H1 (cell line): ENCODE data around the gene KRTAP20-1. TPM values are rescaled to one million over a fixed set of nuclear protein-coding genes. Genes with fewer than 3 reads are reported as not detected.

Source experiments
- CTCF ChIA-PET: fragments of 300-600 bp; sonication (Branson Sonifier 250); formaldehyde crosslinking; loops from one replicate; lab custom pipeline; 2021; ENCODE audit not compliant: partially characterized antibody; lab: Charles Lee
- POLR2A ChIA-PET: fragments of 300-600 bp; sonication (Branson Sonifier 250); formaldehyde crosslinking; loops from one replicate; lab custom pipeline; 2021; ENCODE audit warnings: inconsistent platforms; ENCODE audit not compliant: partially characterized antibody; lab: Charles Lee
- DNase-seq, 2 experiments: peaks; one replicate each; pipeline versions ENCODE4 v3.0.0 to v3.0.0-alpha.2; 2010 to 2022; ENCODE audit warnings: low spot score in 2 of 2, low read depth in 1 of 2, mixed read lengths in 1 of 2
- FAIRE-seq: peaks from 2 replicates; lab custom pipeline; 2011; peaks lifted over from hg19 to GRCh38; lab: Jason Lieb, UNC
- H2AFZ ChIP-seq: 2 replicates; pipeline ENCODE4 v1.8.1; 2012; ENCODE audit warnings: low read length, inconsistent platforms
- H2AK5ac ChIP-seq: 2 replicates; pipeline ENCODE4 v1.6.1; 2013; ENCODE audit warnings: low read depth, low read length
- H2BK120ac ChIP-seq: replicated peaks from 2 replicates; pipeline ENCODE3; 2013; ENCODE audit warnings: low read depth, low read length, inconsistent platforms
- H2BK12ac ChIP-seq: 2 replicates; pipeline ENCODE4 v1.6.1; 2013; ENCODE audit warnings: low read depth, low read length
- H2BK15ac ChIP-seq: 2 replicates; pipeline ENCODE4 v1.6.1; 2013; ENCODE audit warnings: low read length
- H2BK20ac ChIP-seq: 2 replicates; pipeline ENCODE4 v1.6.1; 2013; ENCODE audit warnings: low read length
- H2BK5ac ChIP-seq: 2 replicates; pipeline ENCODE4 v1.6.1; 2013; ENCODE audit warnings: low read depth, low read length
- H3K14ac ChIP-seq: 2 replicates; pipeline ENCODE4 v1.6.1; 2013; ENCODE audit warnings: inconsistent platforms; ENCODE audit not compliant: insufficient read length
- H3K18ac ChIP-seq: 2 replicates; pipeline ENCODE4 v1.6.1; 2013; ENCODE audit warnings: low read length; ENCODE audit errors: extremely low read depth
- H3K23ac ChIP-seq: 2 replicates; pipeline ENCODE4 v1.6.1; 2013; ENCODE audit warnings: inconsistent platforms; ENCODE audit not compliant: insufficient read length
- H3K23me2 ChIP-seq: 2 replicates; pipeline ENCODE4 v1.6.1; 2013; ENCODE audit warnings: low read depth, low read length
- H3K27ac ChIP-seq: 2 replicates; pipeline ENCODE4 v1.6.1; 2011; ENCODE audit warnings: low read depth, low read length, inconsistent platforms
- H3K27me3 ChIP-seq, 4 experiments: replicated peaks in 1 of 4; 1 replicate in 1 of 4; 2 replicates in 3 of 4; pipeline versions ENCODE4 v1.6.1 to v1.8.1; 2011 to 2013; ENCODE audit warnings: low read length in 3 of 4, mild to moderate bottlenecking in 3 of 4, inconsistent platforms in 2 of 4, mixed read lengths in 2 of 4, moderate library complexity in 1 of 4; ENCODE audit not compliant: control insufficient read depth in 3 of 4, insufficient read depth in 3 of 4; ENCODE audit errors: extremely low read depth in 1 of 4
- H3K36me3 ChIP-seq, 4 experiments: 2 replicates each; pipeline versions ENCODE4 v1.6.1 to v1.8.1; 2011 to 2013; ENCODE audit warnings: mild to moderate bottlenecking in 4 of 4, low read length in 3 of 4, moderate library complexity in 2 of 4, control low read depth in 1 of 4, inconsistent platforms in 1 of 4; ENCODE audit not compliant: insufficient read depth in 4 of 4, control insufficient read depth in 2 of 4
- H3K4ac ChIP-seq: replicated peaks from 2 replicates; pipeline ENCODE3; 2013; ENCODE audit warnings: low read length, low read depth, mixed read lengths, inconsistent platforms; ENCODE audit not compliant: insufficient read length
- H3K4me1 ChIP-seq, 4 experiments: replicated peaks in 1 of 4; 1 replicate in 1 of 4; 2 replicates in 3 of 4; pipeline versions ENCODE4 v1.6.1 to v1.8.1; 2011 to 2013; ENCODE audit warnings: low read length in 3 of 4, inconsistent platforms in 2 of 4, mixed read lengths in 1 of 4; ENCODE audit not compliant: insufficient read depth in 4 of 4, control insufficient read depth in 3 of 4
- H3K4me2 ChIP-seq, 2 experiments: 2 replicates each; pipeline versions ENCODE4 v1.6.1 to v1.8.1; 2011 to 2013; ENCODE audit warnings: low read depth in 2 of 2, low read length in 2 of 2, control low read depth in 1 of 2, inconsistent platforms in 1 of 2, mild to moderate bottlenecking in 1 of 2; ENCODE audit not compliant: insufficient read depth in 1 of 2
- H3K4me3 ChIP-seq, 4 experiments: fragments of 200-600, 300-600 bp in 1 of 4; sonication (generic), shearing (Covaris generic), sonication (Bioruptor Twin) in 1 of 4; 2 replicates each; pipeline versions ENCODE4 v1.5.1 to v1.8.1; 2011 to 2016; ENCODE audit warnings: low read length in 4 of 4, low read depth in 3 of 4, control low read depth in 2 of 4, inconsistent platforms in 2 of 4, mild to moderate bottlenecking in 2 of 4, mixed read lengths in 1 of 4, moderate library complexity in 1 of 4; ENCODE audit not compliant: insufficient read depth in 2 of 4; ENCODE audit errors: extremely low read depth in 1 of 4
- H3K56ac ChIP-seq: replicated peaks from 2 replicates; pipeline ENCODE3; 2013; ENCODE audit warnings: low read depth, mild to moderate bottlenecking, mixed read lengths, low read length, inconsistent platforms; ENCODE audit not compliant: insufficient read length
- H3K79me1 ChIP-seq: 2 replicates; pipeline ENCODE4 v1.6.1; 2013; ENCODE audit warnings: low read depth, low read length, control low read depth
- H3K79me2 ChIP-seq, 2 experiments: 2 replicates each; pipeline versions ENCODE4 v1.6.1 to v1.8.1; 2012 to 2013; ENCODE audit warnings: low read length in 2 of 2, mild to moderate bottlenecking in 2 of 2, inconsistent platforms in 1 of 2; ENCODE audit not compliant: insufficient read depth in 2 of 2, control insufficient read depth in 1 of 2
- H3K9ac ChIP-seq, 4 experiments: replicated peaks in 1 of 4; 1 replicate in 1 of 4; 2 replicates in 3 of 4; pipeline versions ENCODE4 v1.6.1 to v1.8.1; 2011 to 2013; ENCODE audit warnings: low read depth in 3 of 4, low read length in 3 of 4, control low read depth in 2 of 4, mild to moderate bottlenecking in 2 of 4, moderate library complexity in 2 of 4, inconsistent platforms in 1 of 4; ENCODE audit errors: extremely low read depth in 1 of 4
- H3K9me3 ChIP-seq, 2 experiments: 2 replicates each; pipeline versions ENCODE4 v1.6.1 to v1.8.1; 2012 to 2013; ENCODE audit warnings: mild to moderate bottlenecking in 2 of 2, moderate library complexity in 2 of 2, control low read depth in 1 of 2, inconsistent platforms in 1 of 2, low read depth in 1 of 2, low read length in 1 of 2, mixed read lengths in 1 of 2; ENCODE audit not compliant: insufficient read depth in 2 of 2
- H4K20me1 ChIP-seq, 2 experiments: replicated peaks in 1 of 2; 2 replicates each; pipeline versions ENCODE3 to v1.8.1; 2011 to 2013; ENCODE audit warnings: inconsistent platforms in 2 of 2, low read length in 2 of 2, mild to moderate bottlenecking in 1 of 2; ENCODE audit not compliant: insufficient read depth in 2 of 2, control insufficient read depth in 1 of 2
- H4K5ac ChIP-seq: 2 replicates; pipeline ENCODE4 v1.6.1; 2013; ENCODE audit warnings: low read length, low read depth, mixed read lengths, inconsistent platforms; ENCODE audit not compliant: insufficient read length
- H4K8ac ChIP-seq: 2 replicates; pipeline ENCODE4 v1.8.0; 2013; ENCODE audit warnings: mild to moderate bottlenecking, moderate library complexity, low read length, inconsistent platforms; ENCODE audit not compliant: insufficient read depth; ENCODE audit errors: extremely low read depth
- H4K91ac ChIP-seq: replicated peaks from 2 replicates; pipeline ENCODE3; 2013; ENCODE audit warnings: low read length, mixed read lengths, inconsistent platforms; ENCODE audit not compliant: insufficient read length
- FOSL1 ChIP-seq: IDR thresholded peaks from 2 replicates; pipeline ENCODE4 v1.6.1; 2011; ENCODE audit warnings: mild to moderate bottlenecking, low read depth, low read length, moderate library complexity; ENCODE audit not compliant: insufficient read depth
- KDM4A ChIP-seq: IDR thresholded peaks from one replicate; pipeline ENCODE4 v1.7.1; 2012; ENCODE audit warnings: low read depth, mild to moderate bottlenecking, moderate library complexity, low read length, inconsistent platforms; ENCODE audit not compliant: severe bottlenecking
- NRF1 ChIP-seq: IDR thresholded peaks from 2 replicates; pipeline ENCODE4 v1.6.1; 2011; ENCODE audit warnings: mild to moderate bottlenecking, low read depth, low read length, improper control_type of control experiment
- TCF12 ChIP-seq: IDR thresholded peaks from 2 replicates; pipeline ENCODE4 v1.6.1; 2011; ENCODE audit warnings: low read depth, mild to moderate bottlenecking, low read length
- WGBS, 2 experiments: shearing (Covaris generic) in 1 of 2; methylation state at CpG; one replicate each; pipeline versions ENCODE4 v1.1.6 to v1.1.7; 2013 to 2015; ENCODE audit warnings: low lambda C conversion rate in 2 of 2, mixed read lengths in 2 of 2, inconsistent platforms in 1 of 2, low coverage in 1 of 2, missing lambda C conversion rate in 1 of 2; ENCODE audit not compliant: insufficient replicate concordance in 2 of 2, insufficient coverage in 1 of 2, insufficient read length in 1 of 2; ENCODE audit errors: extremely low coverage in 1 of 2, missing lambda C conversion rate in 1 of 2; 5-methylcytosine and 5-hydroxymethylcytosine counted together
- polyA plus RNA-seq, 7 experiments: library from polyadenylated mRNA; depleted of rRNA in 3 of 7; stranded (reverse) in 5 of 7; unstranded in 2 of 7; fragments of >200 nt in 5 of 7; fragments of 200-250 nt in 2 of 7; gene quantifications; 1 replicate in 5 of 7; 2 replicates in 1 of 7; 4 replicates in 1 of 7; pipeline versions ENCODE4 v1.2.1 to v1.2.3, GENCODE V29; 2011 to 2013; ENCODE audit warnings: missing spikeins in 2 of 7, mixed read lengths in 2 of 7
- total RNA-seq: library from RNA; stranded (reverse); fragmentation: NEBNext Ultra II Directional; extraction: Animal tissue kit (Norgen Biotek cat#: 25700); gene quantifications from 2 replicates; pipeline ENCODE4 v1.2.1, GENCODE V29; 2021

Gene KRTAP20-1
- total and polyA plus RNA-seq, 2 of the 8 experiments (the other 6 are each of a cell fraction or from before 2014, with no cell fraction given) = not detected

- Histone ChIP-seq H4K5ac (no peak within 1 kb of the TSS), H3K18ac (no peak within 1 kb of the TSS), H3K56ac (no peak within 1 kb of the TSS), H3K9me3 (no peaks in the 10 kb centered on the region), H3K14ac (no peak within 1 kb of the TSS), H4K8ac (no peak within 1 kb of the TSS), H3K4me1 (no peaks in the 10 kb centered on the region), H3K27ac (no peak within 1 kb of the TSS), H3K9ac (no peak within 1 kb of the TSS), H3K4ac (no peak within 1 kb of the TSS), H3K27me3 (no peaks in the 10 kb centered on the region), H2AFZ (no peak within 1 kb of the TSS), H3K23ac (no peak within 1 kb of the TSS), H2AK5ac (no peak within 1 kb of the TSS), H2BK5ac (no peak within 1 kb of the TSS), H3K23me2 (no peaks in the 10 kb centered on the region), H2BK120ac (no peak within 1 kb of the TSS), H3K4me3 (no peak within 1 kb of the TSS), H3K4me2 (no peak within 1 kb of the TSS), H2BK12ac (no peak within 1 kb of the TSS), H4K91ac (no peak within 1 kb of the TSS), H3K36me3 (no peaks in the 10 kb centered on the region), H3K79me1 (no peaks in the 10 kb centered on the region), H3K79me2 (no peaks in the 10 kb centered on the region), H2BK15ac (no peak within 1 kb of the TSS), H2BK20ac (no peak within 1 kb of the TSS), H4K20me1 (no peaks in the 10 kb centered on the region)
- no peak for FAIRE-seq
- no peak for TF ChIP-seq TCF12
- no peak for TF ChIP-seq FOSL1
- TF ChIP-seq KDM4A = no peak
- TF ChIP-seq NRF1 = no peak
- CTCF ChIA-PET = interaction anchor here (0.7 kb wide), 1 partner anchor 655 kb away, joined by 3 read pairs; no protein-coding TSS in a partner anchor
- POLR2A ChIA-PET = no interaction called here
- DNase-seq = no peak
- 0% methylated on average over 1 of the region's 1 CpG; no CpG with 5 or more reads in 1 of the 2 experiments for WGBS, 2 experiments
These were observed 15.4 kb upstream of the KRTAP20-1 start, which contains the start of gene KRTAP22-1 for GRCh38 chr21:30600787-30601186. KRTAP22-1 (plus strand) TSS chr21:30601087.
